Cardiac fibroblast (primary cell): Measurements from ENCODE around the gene SCN3A.

Source experiments
- DNase-seq, 2 donors: peaks; one replicate each; pipeline versions ENCODE4 v3.0.0 to v3.0.0-alpha.2; 2010; ENCODE audit warnings: low read depth in 2 of 2
- H3K4me3 ChIP-seq, 2 donors: replicated peaks in 1 of 2; 1 replicate in 1 of 2; 2 replicates in 1 of 2; pipeline ENCODE4 v1.5.1; 2011; ENCODE audit warnings: low read depth in 2 of 2, low read length in 2 of 2, mild to moderate bottlenecking in 2 of 2, moderate library complexity in 1 of 2
- CTCF ChIP-seq: IDR thresholded peaks from one replicate; pipeline ENCODE4 v1.5.1; 2011; ENCODE audit warnings: low read depth, mild to moderate bottlenecking, low read length, inconsistent platforms

SCN3A gene

GRCh38 chr2:165203689-165204559 lies at the start of gene SCN3A:
TSS of gene SCN3A (minus strand) at chr2:165204050. CDS start at chr2:165176394, 27,656 bp downstream.
- peak; percentile 66 for TF ChIP-seq CTCF
- no peak within 1 kb of the TSS for H3K4me3 ChIP-seq
- peak; percentile 61 to 69 for DNase-seq

GRCh38 chr2:165253178-165253577 lies 49.3 kb upstream of the SCN3A start:
- H3K4me3 ChIP-seq = no peak overlapping the region
- no peak for DNase-seq
- no peak for TF ChIP-seq CTCF

GRCh38 chr2:165251366-165251765 lies 47.5 kb upstream of the SCN3A start:
- no peak overlapping the region for H3K4me3 ChIP-seq
- no peak for DNase-seq
- no peak for TF ChIP-seq CTCF

- TF ChIP-seq CTCF = no peak
- no peak overlapping the region for H3K4me3 ChIP-seq
- no peak for DNase-seq
Observed at GRCh38 chr2:165248238-165248637, 44.4 kb upstream of the SCN3A start.

DNA sequence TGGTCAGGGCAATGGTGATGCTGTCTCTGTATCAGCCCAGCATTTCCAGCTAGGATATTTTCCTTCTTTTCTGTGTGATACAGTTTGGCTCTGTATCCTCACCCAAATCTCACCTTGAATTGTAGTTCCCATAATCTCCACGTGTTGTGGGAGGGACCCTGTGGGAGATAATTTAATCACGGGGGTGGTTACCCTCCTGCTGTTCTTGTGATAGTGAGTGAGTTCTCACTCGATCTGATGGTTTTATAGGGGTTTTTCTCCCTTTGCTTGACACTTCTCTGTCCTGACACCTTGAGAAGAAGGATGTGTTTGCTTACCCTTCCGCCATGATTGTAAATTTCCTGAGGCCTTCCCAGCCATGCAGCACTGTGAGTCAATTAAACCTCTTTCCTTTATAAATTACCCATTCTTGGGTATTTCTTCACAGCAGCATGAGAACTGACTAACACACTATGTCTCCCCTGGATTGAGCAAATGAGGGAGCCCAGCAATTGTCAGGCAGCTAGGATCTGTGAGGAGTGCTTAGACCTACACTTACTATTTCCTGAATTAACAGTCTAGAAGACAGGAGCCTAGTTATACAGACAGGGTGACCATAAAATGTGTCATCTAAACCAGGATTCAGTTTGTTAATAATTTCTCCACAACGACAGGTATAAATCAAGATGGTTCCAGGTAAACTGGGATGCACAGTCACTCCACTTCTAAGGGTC lies 41.4 kb upstream of the SCN3A start:
- no peak for TF ChIP-seq CTCF
- H3K4me3 ChIP-seq = no peak overlapping the region
- DNase-seq = no peak

DNA sequence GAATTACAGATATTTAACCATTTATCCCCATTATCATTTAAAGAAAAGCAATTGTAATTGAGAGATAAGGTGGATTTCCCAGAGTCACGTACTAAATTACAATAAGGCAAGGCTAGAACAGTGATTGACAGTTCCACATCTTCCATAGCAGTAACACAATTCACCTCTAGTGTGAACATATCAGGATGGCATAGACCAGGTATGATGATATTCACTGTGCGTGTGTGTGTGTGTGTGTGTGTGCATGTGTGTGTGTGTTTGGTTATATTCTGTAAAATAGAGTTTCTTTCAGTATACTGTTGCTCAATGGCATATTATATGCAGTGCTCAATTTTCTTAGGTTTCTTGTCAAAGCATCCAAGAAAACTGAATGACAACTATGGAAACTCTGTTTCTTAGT lies 37.1 kb upstream of the SCN3A start:
- DNase-seq = no peak
- no peak for TF ChIP-seq CTCF
- H3K4me3 ChIP-seq = no peak overlapping the region
